Transverse colon (tissue), 4 donors: ENCODE measurements around the gene PID1. TPM values are rescaled to one million over a fixed set of nuclear protein-coding genes. Genes with fewer than 3 reads are reported as not detected.
A peak's percentile ranks its signal among the peaks of the same experiment; 100 is the strongest.

ENCODE experiments used
- DNase-seq: peaks from one replicate; pipeline ENCODE4 v3.0.0-alpha.2; 2019
- H3K27ac ChIP-seq, 4 donors: fragments of 200-600 bp; sonication (generic); 2 replicates each; pipeline ENCODE4 v1.5.1; 2016 to 2018; ENCODE audit warnings: inconsistent platforms in 4 of 4
- H3K27me3 ChIP-seq: fragments of 200-600 bp; sonication (generic); 2 replicates; pipeline ENCODE4 v1.5.1; 2017; ENCODE audit warnings: inconsistent platforms
- H3K36me3 ChIP-seq, 4 donors: fragments of 200-600 bp; sonication (generic); 2 replicates each; pipeline ENCODE4 v1.5.1; 2017 to 2019; ENCODE audit warnings: inconsistent platforms in 4 of 4
- H3K4me1 ChIP-seq, 4 donors: fragments of 200-600 bp; sonication (generic); 2 replicates each; pipeline ENCODE4 v1.5.1; 2017 to 2020; ENCODE audit warnings: inconsistent platforms in 4 of 4
- H3K4me3 ChIP-seq, 4 donors: fragments of 200-600 bp; sonication (generic); 1 replicate in 1 of 4; 2 replicates in 3 of 4; pipeline versions ENCODE4 v1.5.1 to v1.6.1; 2017 to 2019; ENCODE audit warnings: inconsistent platforms in 4 of 4
- H3K9me3 ChIP-seq, 2 donors: fragments of 200-600 bp; sonication (generic); 2 replicates each; pipeline ENCODE4 v1.5.1; 2017 to 2019; ENCODE audit warnings: inconsistent platforms in 2 of 2
- EP300 ChIP-seq: sonication (generic); formaldehyde crosslinking; IDR thresholded peaks from one replicate; pipeline ENCODE4 v1.6.1; 2017; ENCODE audit warnings: antibody characterized with exemption, low read depth
- POLR2A ChIP-seq: fragments of 450-650 bp; IDR thresholded peaks from one replicate; pipeline ENCODE4 v1.6.1; 2016; ENCODE audit warnings: antibody characterized with exemption, mild to moderate bottlenecking, moderate library complexity
- POLR2AphosphoS5 ChIP-seq, 3 donors: sonication (generic); formaldehyde crosslinking; IDR thresholded peaks; one replicate each; pipeline ENCODE4 v1.6.1; 2016; ENCODE audit warnings: antibody characterized with exemption in 3 of 3
- WGBS, 2 donors: methylation state at CpG; one replicate each; pipeline ENCODE4 v1.1.5; 2018; ENCODE audit warnings: low coverage in 1 of 2; 5-methylcytosine and 5-hydroxymethylcytosine counted together
- in situ Hi-C, 4 donors: fragments of 200-750 bp; cut with MboI; loops; one replicate each; pipeline versions ENCODE4 v1.15.0 to v1.15.1; 2017; ENCODE audit warnings: low sequenced_read_pairs in 3 of 4, low pct_ligation_motif_present in 1 of 4, low pct_unique_long_range_greater_than_20kb in 1 of 4
- intact Hi-C: fragments of 100-400 bp; cut with DNase I; formaldehyde crosslinking; loops from one replicate; pipeline ENCODE4 v1.15.1; 2023; ENCODE audit warnings: low total_unique reads
- total RNA-seq, 4 donors: library from RNA; depleted of rRNA; stranded (reverse); fragments of >200 nt; gene quantifications; one replicate each; pipeline ENCODE4 v1.1.0, GENCODE V29; 2016
- TF ChIP-seq, protein P1 (sequence below), 5 experiments: fragments of 200-600 bp in 3 of 5; fragments of 450-650 bp in 2 of 5; sonication (generic) in 3 of 5; IDR thresholded peaks; 1 replicate in 2 of 5; 2 replicates in 3 of 5; pipeline ENCODE4 v1.5.1; 2016 to 2017; ENCODE audit warnings: antibody characterized with exemption in 5 of 5, inconsistent platforms in 3 of 5, mild to moderate bottlenecking in 2 of 5, moderate library complexity in 1 of 5

The PID1 gene
- total RNA-seq, 4 donors from 2014 or later = 21.6 to 54.6 (median 27.9) TPM

- Histone ChIP-seq H3K27ac (no peak overlapping the region), H3K4me1 (peaks cover 0 to under 1% (median 0%) of the 10 kb centered on the region in 4 donors), H3K9me3 (no peaks in the 10 kb centered on the region), H3K4me3 (no peak overlapping the region), H3K27me3 (no peaks in the 10 kb centered on the region), H3K36me3 (no peaks in the 10 kb centered on the region)
- WGBS, 2 donors = 88 to 97% methylated on average over 1 of the region's 1 CpG
- no peak for DNase-seq
- TF ChIP-seq POLR2AphosphoS5 (IDR thresholded peaks at IDR 0.05) = no peak
- TF ChIP-seq POLR2A = no peak
- TF ChIP-seq, protein P1, sequence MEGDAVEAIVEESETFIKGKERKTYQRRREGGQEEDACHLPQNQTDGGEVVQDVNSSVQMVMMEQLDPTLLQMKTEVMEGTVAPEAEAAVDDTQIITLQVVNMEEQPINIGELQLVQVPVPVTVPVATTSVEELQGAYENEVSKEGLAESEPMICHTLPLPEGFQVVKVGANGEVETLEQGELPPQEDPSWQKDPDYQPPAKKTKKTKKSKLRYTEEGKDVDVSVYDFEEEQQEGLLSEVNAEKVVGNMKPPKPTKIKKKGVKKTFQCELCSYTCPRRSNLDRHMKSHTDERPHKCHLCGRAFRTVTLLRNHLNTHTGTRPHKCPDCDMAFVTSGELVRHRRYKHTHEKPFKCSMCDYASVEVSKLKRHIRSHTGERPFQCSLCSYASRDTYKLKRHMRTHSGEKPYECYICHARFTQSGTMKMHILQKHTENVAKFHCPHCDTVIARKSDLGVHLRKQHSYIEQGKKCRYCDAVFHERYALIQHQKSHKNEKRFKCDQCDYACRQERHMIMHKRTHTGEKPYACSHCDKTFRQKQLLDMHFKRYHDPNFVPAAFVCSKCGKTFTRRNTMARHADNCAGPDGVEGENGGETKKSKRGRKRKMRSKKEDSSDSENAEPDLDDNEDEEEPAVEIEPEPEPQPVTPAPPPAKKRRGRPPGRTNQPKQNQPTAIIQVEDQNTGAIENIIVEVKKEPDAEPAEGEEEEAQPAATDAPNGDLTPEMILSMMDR (IDR thresholded peaks at IDR 0.05) = no peak
- no peak for TF ChIP-seq EP300
- intact Hi-C loops (no loop called here), in situ Hi-C loops (no loop called here)
Measured at GRCh38 chr2:229095472-229095871, 175.6 kb downstream of the PID1 start.

DNA sequence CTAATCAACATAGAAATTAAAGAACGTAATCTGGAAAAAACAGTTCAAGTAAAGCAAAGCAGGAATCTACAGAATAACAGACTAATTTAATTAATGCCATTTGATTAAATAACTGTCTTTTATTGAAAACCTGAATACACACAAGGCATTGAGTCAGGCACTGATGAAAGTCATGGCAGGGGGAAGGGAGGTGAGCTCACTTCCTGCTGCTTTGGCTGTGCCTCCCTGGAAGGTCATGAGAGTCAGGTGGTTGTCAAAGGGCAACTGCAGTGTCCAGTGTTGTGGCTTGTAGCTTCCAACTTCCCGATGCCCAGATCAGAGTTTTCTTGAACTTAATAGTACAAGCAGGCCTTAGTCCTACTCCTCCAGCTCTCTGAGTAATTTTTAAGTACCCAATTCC lies 180.9 kb downstream of the PID1 start:
- 81 to 84% methylated on average over 2 of the region's 2 CpGs for WGBS, 2 donors
- peak overlapping the region in 2 of 4 donors; percentile 24 to 39 for H3K27ac ChIP-seq
- no peak for TF ChIP-seq POLR2A
- TF ChIP-seq EP300 = no peak
- no peak for TF ChIP-seq POLR2AphosphoS5 (IDR thresholded peaks at IDR 0.05)
- TF ChIP-seq, protein P1 (IDR thresholded peaks at IDR 0.05) = no peak
- intact Hi-C loops (no loop called here), in situ Hi-C loops (no loop called here)
- H3K4me3 ChIP-seq = no peak overlapping the region
- H3K36me3 ChIP-seq = no peaks in the 10 kb centered on the region
- H3K27me3 ChIP-seq = no peaks in the 10 kb centered on the region
- peak; percentile 14 for DNase-seq
- H3K9me3 ChIP-seq = no peaks in the 10 kb centered on the region
- H3K4me1 ChIP-seq = peaks cover 0 to 29% (median 14%) of the 10 kb centered on the region in 4 donors

DNA sequence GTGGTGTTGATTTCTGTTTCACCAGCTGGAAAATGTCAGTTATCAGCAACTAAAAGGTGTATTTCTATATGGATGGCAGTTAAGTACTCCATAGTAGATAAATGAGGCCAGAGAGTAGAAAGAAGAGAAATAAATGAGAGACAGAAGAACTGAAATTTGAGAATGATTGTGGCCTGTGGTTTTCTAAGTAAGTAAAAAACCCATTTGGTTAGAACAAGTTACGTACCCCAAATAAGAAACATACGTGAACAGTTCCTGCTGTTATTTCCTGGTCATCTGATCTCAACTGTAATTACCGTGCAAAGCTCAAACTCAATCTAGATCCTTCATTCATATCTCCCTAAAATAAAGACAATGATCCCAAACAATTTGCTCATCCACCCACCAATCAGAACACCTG lies 181.3 kb downstream of the PID1 start:
- Histone ChIP-seq H3K9me3 (no peaks in the 10 kb centered on the region), H3K4me1 (peaks cover 0 to 29% (median 14%) of the 10 kb centered on the region in 4 donors), H3K27me3 (no peaks in the 10 kb centered on the region), H3K27ac (peak overlapping the region in 2 of 4 donors; percentile 24 to 39), H3K36me3 (no peaks in the 10 kb centered on the region), H3K4me3 (no peak overlapping the region)
- no peak for TF ChIP-seq POLR2AphosphoS5 (IDR thresholded peaks at IDR 0.05)
- TF ChIP-seq EP300 = no peak
- TF ChIP-seq, protein P1 (IDR thresholded peaks at IDR 0.05) = no peak
- no peak for TF ChIP-seq POLR2A
- WGBS, 2 donors = 56 to 58% methylated on average over 3 of the region's 3 CpGs
- in situ Hi-C loops (no loop called here), intact Hi-C loops (no loop called here)
- DNase-seq = no peak

- in situ Hi-C loops (no loop called here), intact Hi-C loops (no loop called here)
- WGBS, 2 donors = 62 to 74% methylated on average over 7 of the region's 7 CpGs
- DNase-seq = no peak
- Histone ChIP-seq H3K27ac (peak overlapping the region in 2 of 4 donors; percentile 24 to 39), H3K36me3 (no peaks in the 10 kb centered on the region), H3K4me1 (peaks cover 2 to 34% (median 17%) of the 10 kb centered on the region in 4 donors), H3K4me3 (no peak overlapping the region), H3K9me3 (no peaks in the 10 kb centered on the region), H3K27me3 (no peaks in the 10 kb centered on the region)
- TF ChIP-seq POLR2A (no peak), POLR2AphosphoS5 (IDR thresholded peaks at IDR 0.05) (no peak), EP300 (no peak)
- TF ChIP-seq, protein P1 (IDR thresholded peaks at IDR 0.05) = no peak
Measured at GRCh38 chr2:229088966-229089700, 182.0 kb downstream of the PID1 start.
